Fibroblast of lung (primary cell): ENCODE data around the gene FRMPD2. TPM values are rescaled to one million over a fixed set of nuclear protein-coding genes. Genes with fewer than 3 reads are reported as not detected.

ENCODE experiments used
- DNase-seq, 2 donors: peaks; one replicate each; pipeline versions ENCODE4 v3.0.0 to v3.0.0-alpha.2; 2010; ENCODE audit warnings: low read depth in 2 of 2
- H2AFZ ChIP-seq: 2 replicates; pipeline ENCODE4 v1.5.1; 2012; ENCODE audit warnings: low read length, control low read depth, inconsistent platforms
- H3K27ac ChIP-seq: 2 replicates; pipeline ENCODE4 v1.5.1; 2011; ENCODE audit warnings: low read length, control low read depth; ENCODE audit not compliant: insufficient read depth
- H3K27me3 ChIP-seq: 2 replicates; pipeline ENCODE4 v1.5.1; 2011; ENCODE audit warnings: mild to moderate bottlenecking, low read length; ENCODE audit not compliant: control insufficient read depth, insufficient read depth
- H3K36me3 ChIP-seq: 2 replicates; pipeline ENCODE4 v1.5.1; 2011; ENCODE audit warnings: low read length; ENCODE audit not compliant: control insufficient read depth, insufficient read depth
- H3K4me1 ChIP-seq: 2 replicates; pipeline ENCODE4 v1.5.1; 2011; ENCODE audit warnings: low read length; ENCODE audit not compliant: control insufficient read depth, insufficient read depth; ENCODE audit errors: extremely low read depth
- H3K4me2 ChIP-seq: 2 replicates; pipeline ENCODE4 v1.5.1; 2011; ENCODE audit warnings: low read length, control low read depth; ENCODE audit not compliant: insufficient read depth; ENCODE audit errors: extremely low read depth
- H3K4me3 ChIP-seq, 4 experiments: fragments of 200-600 bp in 1 of 4; sonication (generic) in 1 of 4; replicated peaks in 1 of 4; 2 replicates each; pipeline ENCODE4 v1.5.1; 2011 to 2016; ENCODE audit warnings: low read length in 4 of 4, low read depth in 3 of 4, mild to moderate bottlenecking in 3 of 4, control low read depth in 2 of 4, inconsistent platforms in 1 of 4, mixed read lengths in 1 of 4; ENCODE audit not compliant: insufficient read depth in 1 of 4; ENCODE audit errors: control extremely low read depth in 1 of 4
- H3K79me2 ChIP-seq: 2 replicates; pipeline ENCODE4 v1.5.1; 2012; ENCODE audit warnings: mild to moderate bottlenecking, low read length, inconsistent platforms; ENCODE audit not compliant: control insufficient read depth, insufficient read depth
- H3K9ac ChIP-seq: 2 replicates; pipeline ENCODE4 v1.5.1; 2011; ENCODE audit warnings: mild to moderate bottlenecking, low read length, control low read depth; ENCODE audit not compliant: insufficient read depth
- H3K9me3 ChIP-seq: 2 replicates; pipeline ENCODE4 v1.5.1; 2012; ENCODE audit warnings: low read depth, low read length; ENCODE audit not compliant: control insufficient read depth, insufficient read depth
- H4K20me1 ChIP-seq: 2 replicates; pipeline ENCODE4 v1.5.1; 2011; ENCODE audit warnings: low read length; ENCODE audit not compliant: control insufficient read depth, insufficient read depth; ENCODE audit errors: extremely low read depth
- CTCF ChIP-seq, 2 donors: IDR thresholded peaks in 1 of 2; conservative IDR thresholded peaks in 1 of 2; 1 replicate in 1 of 2; 2 replicates in 1 of 2; pipeline ENCODE4 v1.5.1; 2011 to 2012; ENCODE audit warnings: low read length in 2 of 2, control low read depth in 1 of 2, inconsistent platforms in 1 of 2, low read depth in 1 of 2, mild to moderate bottlenecking in 1 of 2
- EZH2 ChIP-seq: IDR thresholded peaks from 2 replicates; pipeline ENCODE4 v1.5.1; 2012; ENCODE audit warnings: low read length, control low read depth, mild to moderate bottlenecking; ENCODE audit errors: missing control alignments
- polyA plus RNA-seq, 2 donors: library from polyadenylated mRNA; depleted of rRNA in 1 of 2; stranded (reverse) in 1 of 2; unstranded in 1 of 2; fragments of >200 nt; gene quantifications; 2 replicates each; pipeline ENCODE4 v1.2.1, GENCODE V29; 2011 to 2012; ENCODE audit warnings: missing spikeins in 1 of 2
- total RNA-seq: library from RNA; depleted of rRNA; stranded (reverse); fragments of >200 nt; gene quantifications from 2 replicates; pipeline ENCODE4 v1.2.1, GENCODE V29; 2014

The FRMPD2 gene
- total and polyA plus RNA-seq, 2 donors (not counting 1 experiment from before 2014, with no cell fraction given): 0.16 TPM; not detected in 1

GRCh38 chr10:48272682-48273081 lies 1.8 kb downstream of the FRMPD2 start:
- TF ChIP-seq CTCF (conservative IDR thresholded peaks at IDR 0.05 in 1 of 2, IDR thresholded peaks at IDR 0.05 in 1 of 2; ENCODE audit: low read depth in 1 of 2, low read length in 2 of 2) (no peak), EZH2 (no peak)

GRCh38 chr10:48271047-48271730 lies 3.3 kb downstream of the FRMPD2 start:
- H4K20me1 ChIP-seq: no peaks in the 10 kb centered on the region
- H3K9me3 ChIP-seq: no peaks in the 10 kb centered on the region
- no peak overlapping the region for H3K4me2 ChIP-seq
- TF ChIP-seq EZH2 (no peak), CTCF (conservative IDR thresholded peaks at IDR 0.05 in 1 of 2, IDR thresholded peaks at IDR 0.05 in 1 of 2; ENCODE audit: low read depth in 1 of 2, low read length in 2 of 2) (no peak)
- peaks cover 8% of the 10 kb centered on the region for H3K27me3 ChIP-seq
- no peaks in the 10 kb centered on the region for H3K79me2 ChIP-seq
- H3K27ac ChIP-seq: no peak overlapping the region
- DNase-seq: no peak
- no peak overlapping the region for H3K4me3 ChIP-seq
- no peak overlapping the region for H2AFZ ChIP-seq
- H3K36me3 ChIP-seq: no peaks in the 10 kb centered on the region
- no peak overlapping the region for H3K9ac ChIP-seq
- H3K4me1 ChIP-seq: no peaks in the 10 kb centered on the region

More at GRCh38 chr10:48272682-48273081, 1.8 kb downstream of the FRMPD2 start:
- peaks cover 8% of the 10 kb centered on the region for H3K27me3 ChIP-seq
- H3K27ac ChIP-seq: no peak overlapping the region
- H3K9me3 ChIP-seq: no peaks in the 10 kb centered on the region
- H3K4me3 ChIP-seq: no peak overlapping the region
- no peak overlapping the region for H3K4me2 ChIP-seq
- H4K20me1 ChIP-seq: no peaks in the 10 kb centered on the region
- no peaks in the 10 kb centered on the region for H3K79me2 ChIP-seq
- H2AFZ ChIP-seq: no peak overlapping the region
- no peaks in the 10 kb centered on the region for H3K4me1 ChIP-seq
- H3K9ac ChIP-seq: no peak overlapping the region
- no peaks in the 10 kb centered on the region for H3K36me3 ChIP-seq
- no peak for DNase-seq

GRCh38 chr10:48266528-48266927 lies 8.0 kb downstream of the FRMPD2 start:
- no peak for DNase-seq
- H3K36me3 ChIP-seq: no peaks in the 10 kb centered on the region
- no peak for TF ChIP-seq CTCF (conservative IDR thresholded peaks at IDR 0.05 in 1 of 2, IDR thresholded peaks at IDR 0.05 in 1 of 2; ENCODE audit: low read depth in 1 of 2, low read length in 2 of 2)
- TF ChIP-seq EZH2: no peak
- no peaks in the 10 kb centered on the region for H3K9me3 ChIP-seq
- H3K27me3 ChIP-seq: peaks cover 7% of the 10 kb centered on the region
- no peak overlapping the region for H3K4me2 ChIP-seq
- no peaks in the 10 kb centered on the region for H3K79me2 ChIP-seq
- no peak overlapping the region for H3K27ac ChIP-seq
- H3K4me1 ChIP-seq: no peaks in the 10 kb centered on the region
- no peak overlapping the region for H3K9ac ChIP-seq
- no peaks in the 10 kb centered on the region for H4K20me1 ChIP-seq
- H2AFZ ChIP-seq: no peak overlapping the region
- H3K4me3 ChIP-seq: no peak overlapping the region
